HEK293T (cell line): ENCODE data around the gene ZNF57.

ENCODE experiments used
- CTCF ChIA-PET: fragments of 350-600 bp; formaldehyde crosslinking; extraction: SDS; loops from one replicate; lab custom pipeline; 2021; ENCODE audit warnings: antibody characterized with exemption, inconsistent platforms; lab: Yijun Ruan, JAX
- POLR2A ChIA-PET: fragments of 350-600 bp; formaldehyde crosslinking; extraction: SDS; loops from one replicate; lab custom pipeline; 2020; ENCODE audit warnings: antibody characterized with exemption, inconsistent platforms; lab: Yijun Ruan, JAX
- DNase-seq: peaks from one replicate; pipeline ENCODE4 v3.0.0; 2012; ENCODE audit warnings: mixed read lengths; ENCODE audit errors: extremely low spot score
- ARNT ChIP-seq: fragments of 450-650 bp; IDR thresholded peaks from 2 replicates; pipeline ENCODE4 v1.6.1; 2017; ENCODE audit warnings: mild to moderate bottlenecking
- BHLHE40 ChIP-seq: fragments of 450-650 bp; IDR thresholded peaks from 2 replicates; pipeline ENCODE4 v1.6.1; 2016; ENCODE audit warnings: mild to moderate bottlenecking, moderate library complexity, borderline replicate concordance
- CTBP1 ChIP-seq: fragments of 450-650 bp; IDR thresholded peaks from 2 replicates; pipeline ENCODE4 v1.6.1; 2016; ENCODE audit warnings: borderline replicate concordance
- ELF4 ChIP-seq: fragments of 450-650 bp; IDR thresholded peaks from 2 replicates; pipeline ENCODE4 v1.6.1; 2017; ENCODE audit warnings: antibody characterized with exemption
- FOXA1 ChIP-seq: fragments of 450-650 bp; IDR thresholded peaks from 2 replicates; pipeline ENCODE4 v1.6.1; 2016; ENCODE audit warnings: mild to moderate bottlenecking
- FOXK2 ChIP-seq: fragments of 450-650 bp; IDR thresholded peaks from 2 replicates; pipeline ENCODE4 v1.6.1; 2016; ENCODE audit warnings: mild to moderate bottlenecking
- FOXM1 ChIP-seq: fragments of 450-650 bp; IDR thresholded peaks from 2 replicates; pipeline ENCODE4 v1.6.1; 2017; ENCODE audit warnings: mild to moderate bottlenecking, borderline replicate concordance
- HDGF ChIP-seq: fragments of 450-650 bp; IDR thresholded peaks from 2 replicates; pipeline ENCODE4 v1.6.1; 2017; ENCODE audit warnings: antibody characterized with exemption, borderline replicate concordance
- L3MBTL2 ChIP-seq: fragments of 450-650 bp; conservative IDR thresholded peaks from 2 replicates; pipeline ENCODE4 v1.6.1; 2016; ENCODE audit warnings: mild to moderate bottlenecking
- LEF1 ChIP-seq: fragments of 450-650 bp; IDR thresholded peaks from 2 replicates; pipeline ENCODE4 v1.6.1; 2017; ENCODE audit warnings: mild to moderate bottlenecking, borderline replicate concordance
- NFRKB ChIP-seq: fragments of 450-650 bp; IDR thresholded peaks from 2 replicates; pipeline ENCODE4 v1.6.1; 2016; ENCODE audit warnings: mild to moderate bottlenecking, moderate library complexity
- SP1 ChIP-seq: fragments of 450-650 bp; IDR thresholded peaks from 2 replicates; pipeline ENCODE4 v1.6.1; 2017
- SUZ12 ChIP-seq: fragments of 450-650 bp; IDR thresholded peaks from 2 replicates; pipeline ENCODE4 v1.6.1; 2016; ENCODE audit warnings: mild to moderate bottlenecking
- TARDBP ChIP-seq: fragments of 450-650 bp; IDR thresholded peaks from 2 replicates; pipeline ENCODE4 v1.6.1; 2016
- ZNF384 ChIP-seq: fragments of 450-650 bp; IDR thresholded peaks from 2 replicates; pipeline ENCODE4 v1.6.1; 2016
- TF ChIP-seq, protein P1 (sequence below): fragments of 450-650 bp; IDR thresholded peaks from 2 replicates; pipeline ENCODE4 v1.6.1; 2016

The ZNF57 gene

DNA sequence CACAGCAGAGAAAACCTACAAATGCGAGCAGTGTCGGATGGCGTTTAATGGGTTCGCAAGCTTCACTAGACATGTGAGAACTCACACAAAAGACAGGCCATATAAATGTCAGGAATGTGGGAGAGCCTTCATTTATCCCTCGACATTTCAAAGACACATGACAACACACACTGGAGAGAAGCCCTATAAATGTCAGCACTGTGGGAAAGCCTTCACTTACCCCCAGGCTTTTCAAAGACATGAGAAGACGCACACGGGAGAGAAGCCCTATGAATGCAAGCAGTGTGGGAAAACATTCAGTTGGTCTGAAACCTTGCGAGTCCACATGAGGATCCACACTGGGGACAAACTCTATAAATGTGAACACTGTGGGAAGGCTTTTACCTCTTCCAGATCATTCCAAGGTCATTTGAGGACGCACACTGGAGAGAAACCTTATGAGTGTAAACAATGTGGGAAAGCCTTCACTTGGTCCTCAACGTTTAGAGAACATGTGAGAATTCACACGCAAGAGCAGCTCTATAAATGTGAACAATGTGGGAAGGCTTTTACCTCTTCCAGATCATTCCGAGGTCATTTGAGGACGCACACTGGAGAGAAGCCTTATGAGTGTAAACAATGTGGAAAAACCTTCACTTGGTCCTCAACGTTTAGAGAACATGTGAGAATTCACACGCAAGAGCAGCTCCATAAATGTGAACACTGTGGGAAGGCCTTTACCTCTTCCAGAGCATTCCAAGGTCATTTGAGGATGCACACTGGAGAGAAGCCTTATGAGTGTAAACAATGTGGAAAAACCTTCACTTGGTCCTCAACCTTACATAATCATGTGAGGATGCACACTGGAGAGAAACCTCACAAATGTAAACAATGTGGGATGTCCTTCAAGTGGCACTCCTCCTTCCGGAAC, 16.8 kb downstream of the ZNF57 start:
- TF ChIP-seq LEF1 (no peak), SUZ12 (no peak), ZNF384 (no peak), FOXK2 (no peak), BHLHE40 (no peak), HDGF (no peak), TARDBP (no peak), FOXM1 (no peak), FOXA1 (no peak), SP1 (no peak), NFRKB (no peak), ARNT (no peak)
- TF ChIP-seq, protein P1, sequence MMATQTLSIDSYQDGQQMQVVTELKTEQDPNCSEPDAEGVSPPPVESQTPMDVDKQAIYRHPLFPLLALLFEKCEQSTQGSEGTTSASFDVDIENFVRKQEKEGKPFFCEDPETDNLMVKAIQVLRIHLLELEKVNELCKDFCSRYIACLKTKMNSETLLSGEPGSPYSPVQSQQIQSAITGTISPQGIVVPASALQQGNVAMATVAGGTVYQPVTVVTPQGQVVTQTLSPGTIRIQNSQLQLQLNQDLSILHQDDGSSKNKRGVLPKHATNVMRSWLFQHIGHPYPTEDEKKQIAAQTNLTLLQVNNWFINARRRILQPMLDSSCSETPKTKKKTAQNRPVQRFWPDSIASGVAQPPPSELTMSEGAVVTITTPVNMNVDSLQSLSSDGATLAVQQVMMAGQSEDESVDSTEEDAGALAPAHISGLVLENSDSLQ: no peak
- POLR2A ChIA-PET: no interaction called here
- CTCF ChIA-PET: no interaction called here
- no peak for DNase-seq

DNA sequence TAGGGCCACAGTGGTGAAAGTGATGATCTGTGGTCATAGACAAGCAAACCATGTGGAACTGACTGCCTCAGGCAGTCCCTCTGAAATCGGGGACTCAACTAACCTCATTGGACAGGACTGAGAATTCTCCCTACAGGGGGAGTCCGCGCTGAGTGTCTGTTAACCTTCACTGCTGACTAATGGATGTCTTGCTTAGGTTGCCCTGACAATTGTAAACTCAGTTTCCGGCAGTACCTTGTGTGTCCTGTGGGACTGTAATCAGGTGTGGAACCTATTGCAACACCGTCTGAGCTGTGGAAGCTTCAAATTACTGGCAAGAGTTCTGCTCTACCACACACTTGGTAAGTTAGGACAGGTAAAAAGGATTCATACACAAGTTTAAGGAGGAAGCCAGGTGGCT, 22.3 kb downstream of the ZNF57 start:
- TF ChIP-seq, protein P1: no peak
- TF ChIP-seq BHLHE40: no peak
- no peak for TF ChIP-seq FOXA1
- TF ChIP-seq ARNT: no peak
- no peak for TF ChIP-seq FOXK2
- no peak for TF ChIP-seq TARDBP
- TF ChIP-seq CTBP1: no peak
- no peak for TF ChIP-seq HDGF
- no peak for TF ChIP-seq FOXM1
- CTCF ChIA-PET: no interaction called here
- DNase-seq: no peak
- POLR2A ChIA-PET: interaction anchor here (2.0 kb wide), 1 partner anchor 22 kb away, joined by 11 read pairs; the partner anchor contains the start of gene ZNF57

DNA sequence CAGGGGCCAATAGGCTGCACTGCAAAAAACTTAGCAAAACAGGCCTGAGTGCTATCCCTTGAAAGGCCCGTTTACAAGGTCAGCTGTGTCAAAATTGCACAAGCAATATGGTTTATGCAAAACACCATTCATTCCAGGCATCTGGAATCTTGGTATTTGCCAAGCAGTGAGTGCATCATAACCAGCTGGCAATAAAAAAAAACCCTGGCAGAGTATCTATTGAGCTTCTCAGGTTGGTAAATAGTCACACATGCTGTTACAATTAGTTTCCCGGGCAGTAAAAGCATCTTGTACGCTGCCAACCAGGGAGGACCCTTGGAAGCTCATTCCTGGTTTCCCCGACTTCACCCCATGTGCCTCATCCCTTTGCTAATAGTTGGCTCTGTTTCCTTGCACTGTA, 22.8 kb downstream of the ZNF57 start:
- TF ChIP-seq ZNF384 (no peak), TARDBP (no peak), SUZ12 (no peak), FOXM1 (no peak), L3MBTL2 (no peak), BHLHE40 (no peak), ELF4 (no peak)
- DNase-seq: no peak
- ChIA-PET POLR2A (interaction anchor here (2.0 kb wide), 1 partner anchor 23 kb away, joined by 11 read pairs; the partner anchor contains the start of gene ZNF57), CTCF (no interaction called here)

DNA sequence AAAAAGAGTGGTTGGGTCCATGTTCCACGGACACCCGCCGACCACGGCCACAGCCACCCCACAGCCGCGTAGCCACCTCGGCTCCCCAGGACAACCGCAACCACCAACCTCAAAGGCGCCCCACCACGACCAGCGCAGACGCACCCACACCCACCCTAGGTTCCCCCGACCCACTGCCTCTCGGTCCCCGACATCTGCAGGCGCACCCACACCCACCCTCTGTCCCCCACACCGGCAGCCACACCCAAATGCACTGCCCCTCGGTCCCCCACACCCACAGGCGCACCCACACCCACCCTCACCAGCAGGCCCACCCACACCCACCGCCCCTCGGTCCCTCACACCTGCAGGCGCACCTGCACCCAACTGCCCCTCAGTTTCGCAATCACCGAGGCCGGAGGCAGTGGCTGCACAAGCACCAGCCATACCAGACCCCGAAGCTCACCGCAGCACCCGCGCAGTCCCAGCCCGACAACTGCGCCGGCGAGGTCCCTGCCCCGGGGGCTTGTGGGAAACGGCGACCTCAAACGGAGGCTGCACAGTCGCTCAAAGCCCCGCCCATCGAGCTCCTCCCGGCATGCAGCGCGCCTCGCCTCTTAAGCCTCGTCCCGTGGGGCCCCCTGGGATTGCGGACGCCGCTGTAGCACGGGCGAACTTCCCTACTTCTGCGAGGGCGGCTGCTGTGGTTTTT, 25.8 kb downstream of the ZNF57 start:
- TF ChIP-seq, protein P1: no peak
- POLR2A ChIA-PET: no interaction called here
- no peak for DNase-seq
- CTCF ChIA-PET: no interaction called here

DNA sequence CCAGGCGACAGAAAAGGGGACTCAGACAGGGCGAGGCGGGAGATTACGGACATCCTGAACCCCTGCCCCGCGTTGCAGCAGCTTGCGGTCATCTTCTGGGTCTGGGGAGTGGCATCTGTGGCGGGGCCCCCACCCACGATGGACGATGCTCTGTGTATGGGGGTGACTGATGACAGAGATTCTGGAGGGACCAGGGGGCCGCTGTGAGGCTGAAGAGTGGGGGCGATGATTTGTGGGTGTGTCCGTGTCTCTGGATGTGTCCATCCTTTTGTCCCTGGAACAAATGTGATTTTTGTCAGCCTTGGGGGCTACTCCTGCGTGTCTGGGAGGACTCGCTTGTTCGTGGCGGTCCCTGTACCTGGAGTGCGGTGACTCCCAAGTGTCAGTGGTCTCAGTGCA, 26.3 kb downstream of the ZNF57 start:
- CTCF ChIA-PET: no interaction called here
- POLR2A ChIA-PET: no interaction called here
- DNase-seq: no peak
- TF ChIP-seq SP1: no peak
- TF ChIP-seq FOXK2: no peak
- TF ChIP-seq LEF1: no peak
- no peak for TF ChIP-seq FOXM1
- no peak for TF ChIP-seq TARDBP
- TF ChIP-seq, protein P1: no peak
- no peak for TF ChIP-seq BHLHE40
- TF ChIP-seq L3MBTL2: no peak
- TF ChIP-seq FOXA1: no peak
- TF ChIP-seq HDGF: no peak
- no peak for TF ChIP-seq ARNT
- no peak for TF ChIP-seq ZNF384
- TF ChIP-seq CTBP1: no peak
- no peak for TF ChIP-seq ELF4
- no peak for TF ChIP-seq NFRKB
- TF ChIP-seq SUZ12: no peak
